ENCODE measurements around the gene PRPH2.
"Not testable (repeated sequence)": the region's sequence is repeated elsewhere in the genome, so short reads cannot be mapped to it uniquely, and the experiment has no call there.

Gene PRPH2

GRCh38 chr6:42740725-42741124 is 18.3 kb upstream of the PRPH2 start:
- no peak for DNase-seq

- no peak for DNase-seq
Observed at GRCh38 chr6:42735976-42736375, 13.6 kb upstream of the PRPH2 start.

GRCh38 chr6:42733867-42734481 is 11.6 kb upstream of the PRPH2 start:
- not testable (repeated sequence) for DNase-seq

GRCh38 chr6:42729731-42730130 is 7.3 kb upstream of the PRPH2 start:
- DNase-seq: no peak

GRCh38 chr6:42727627-42728026 is 5.2 kb upstream of the PRPH2 start:
- DNase-seq: no peak

- DNase-seq: no peak
Observed at GRCh38 chr6:42727087-42727611, 4.8 kb upstream of the PRPH2 start.

- DNase-seq: peak; percentile 61
Observed at GRCh38 chr6:42726485-42727086, 4.2 kb upstream of the PRPH2 start.

- DNase-seq: no peak
Observed at GRCh38 chr6:42726026-42726425, 3.6 kb upstream of the PRPH2 start.

- no peak for DNase-seq
Observed at GRCh38 chr6:42724825-42725224, 2.4 kb upstream of the PRPH2 start.

- no peak for DNase-seq
Observed at GRCh38 chr6:42720739-42721138, 1.7 kb downstream of the PRPH2 start.

GRCh38 chr6:42715871-42716270 is 6.5 kb downstream of the PRPH2 start:
- no peak for DNase-seq

- DNase-seq: no peak
Observed at GRCh38 chr6:42714098-42714761, 8.2 kb downstream of the PRPH2 start.

- DNase-seq: no peak
Observed at GRCh38 chr6:42711930-42712329, 10.5 kb downstream of the PRPH2 start.

GRCh38 chr6:42710316-42710715 is 12.1 kb downstream of the PRPH2 start:
- no peak for DNase-seq

- DNase-seq: no peak
Observed at GRCh38 chr6:42709871-42710270, 12.5 kb downstream of the PRPH2 start.

GRCh38 chr6:42708096-42708495 is 14.3 kb downstream of the PRPH2 start:
- no peak for DNase-seq

- no peak for DNase-seq
Observed at GRCh38 chr6:42707595-42707994, 14.8 kb downstream of the PRPH2 start.

- DNase-seq: no peak
Observed at GRCh38 chr6:42704937-42705374, 17.4 kb downstream of the PRPH2 start.

- DNase-seq: no peak
Observed at GRCh38 chr6:42704251-42704936, 18.0 kb downstream of the PRPH2 start.

- not testable (repeated sequence) for DNase-seq
Observed at GRCh38 chr6:42702786-42703185, 19.6 kb downstream of the PRPH2 start.

GRCh38 chr6:42702200-42702599 is 20.2 kb downstream of the PRPH2 start:
- DNase-seq: no peak

GRCh38 chr6:42698217-42698616 is 24.2 kb downstream of the PRPH2 start:
- DNase-seq: no peak

- DNase-seq: no peak
Observed at GRCh38 chr6:42697268-42697655, 25.1 kb downstream of the PRPH2 start.

Measured in NCI-H446 treated with DMSO at 0.1 percent for 48 hours (cell line).